T-cell (primary cell): ENCODE measurements around the gene EXOC6B. TPM values are rescaled to one million over a fixed set of nuclear protein-coding genes. Genes with fewer than 3 reads are reported as not detected.

Experiments
- ATAC-seq, 4 experiments: fragments of 200-7000 bp in 3 of 4; fragments of 150-1000 bp in 1 of 4; cut with Tn5 transposase; replicated peaks in 1 of 4; 1 replicate in 3 of 4; 2 replicates in 1 of 4; pipeline ENCODE4 v1.10.0; 2021; ENCODE audit warnings: moderate library complexity in 3 of 4, mild to moderate bottlenecking in 2 of 4, moderate number of reproducible peaks in 1 of 4
- CTCF ChIA-PET, 2 donors: fragments of 300-600 bp; sonication (Branson Sonifier 250); formaldehyde crosslinking; loops; one replicate each; lab custom pipeline; 2022; ENCODE audit warnings: antibody characterized with exemption in 2 of 2; lab: Charles Lee
- POLR2A ChIA-PET, 2 donors: fragments of 300-600 bp; sonication (Branson Sonifier 250); formaldehyde crosslinking; loops; one replicate each; lab custom pipeline; 2022; ENCODE audit warnings: antibody characterized with exemption in 2 of 2; lab: Charles Lee
- DNase-seq, 35 experiments: peaks; one replicate each; pipeline versions ENCODE4 v3.0.0 to v3.0.0-alpha.2; 2013 to 2023
- H3K27ac ChIP-seq: one replicate; pipeline ENCODE4 v1.5.1; 2013; ENCODE audit warnings: low read length
- H3K27me3 ChIP-seq, 2 experiments: replicated peaks in 1 of 2; 1 replicate in 1 of 2; 2 replicates in 1 of 2; pipeline versions ENCODE4 v1.6.1 to v1.7.0; 2013; ENCODE audit warnings: low read length in 1 of 2, mixed read lengths in 1 of 2; ENCODE audit not compliant: control insufficient read depth in 2 of 2, insufficient read depth in 2 of 2; ENCODE audit errors: extremely low read depth in 1 of 2
- H3K36me3 ChIP-seq, 2 donors: 1 replicate in 1 of 2; 2 replicates in 1 of 2; pipeline versions ENCODE4 v1.6.1 to v1.7.0; 2013; ENCODE audit warnings: low read length in 1 of 2; ENCODE audit not compliant: control insufficient read depth in 2 of 2, insufficient read depth in 1 of 2; ENCODE audit errors: extremely low read depth in 1 of 2
- H3K4me1 ChIP-seq, 2 experiments: 1 replicate in 1 of 2; 2 replicates in 1 of 2; pipeline versions ENCODE4 v1.6.1 to v1.7.0; 2013; ENCODE audit warnings: low read length in 2 of 2, mixed read lengths in 1 of 2; ENCODE audit not compliant: insufficient read depth in 2 of 2, control insufficient read depth in 1 of 2; ENCODE audit errors: extremely low read depth in 1 of 2
- H3K4me3 ChIP-seq, 2 donors: 1 replicate in 1 of 2; 2 replicates in 1 of 2; pipeline versions ENCODE4 v1.5.1 to v1.7.0; 2013; ENCODE audit warnings: mild to moderate bottlenecking in 2 of 2, low read length in 1 of 2, moderate library complexity in 1 of 2; ENCODE audit not compliant: control insufficient read depth in 1 of 2; ENCODE audit errors: extremely low read depth in 1 of 2
- H3K9me3 ChIP-seq: 2 replicates; pipeline ENCODE4 v1.7.0; 2013
- H3K27ac Mint-ChIP-seq, 2 donors: one replicate each; pipeline ENCODE4 v1.8.0; 2020 to 2021; ENCODE audit warnings: mild to moderate bottlenecking in 2 of 2, mixed read lengths in 2 of 2
- H3K27me3 Mint-ChIP-seq, 2 donors: one replicate each; pipeline ENCODE4 v1.8.0; 2021 to 2022; ENCODE audit warnings: mixed read lengths in 2 of 2
- H3K36me3 Mint-ChIP-seq: one replicate; pipeline ENCODE4 v1.8.0; 2021; ENCODE audit warnings: mixed read lengths
- H3K4me1 Mint-ChIP-seq, 3 donors: one replicate each; pipeline ENCODE4 v1.8.0; 2020 to 2022; ENCODE audit warnings: mixed read lengths in 3 of 3, mild to moderate bottlenecking in 1 of 3
- H3K4me3 Mint-ChIP-seq, 3 donors: one replicate each; pipeline ENCODE4 v1.8.0; 2020 to 2022; ENCODE audit warnings: mild to moderate bottlenecking in 3 of 3, mixed read lengths in 3 of 3, moderate library complexity in 3 of 3
- H3K9me3 Mint-ChIP-seq, 3 donors: one replicate each; pipeline ENCODE4 v1.8.0; 2020 to 2022; ENCODE audit warnings: mixed read lengths in 3 of 3
- WGBS: methylation state at CpG from one replicate; pipeline ENCODE4 v1.1.5; 2013; ENCODE audit warnings: missing lambda C conversion rate; ENCODE audit not compliant: insufficient coverage; 5-methylcytosine and 5-hydroxymethylcytosine counted together
- total RNA-seq, 35 experiments: library from RNA in 6 of 35; stranded (reverse) in 6 of 35; fragments of 120-200 nt in 1 of 35; gene quantifications; one replicate each; pipeline versions ENCODE4 v1.2.1 to v1.2.4 and lab custom pipeline; 2013 to 2026

EXOC6B gene
- total RNA-seq, 5 donors from 2014 or later (not counting 1 experiment from before 2014, with no cell fraction given) = 13.3 to 18.9 (median 16.6) TPM

DNA sequence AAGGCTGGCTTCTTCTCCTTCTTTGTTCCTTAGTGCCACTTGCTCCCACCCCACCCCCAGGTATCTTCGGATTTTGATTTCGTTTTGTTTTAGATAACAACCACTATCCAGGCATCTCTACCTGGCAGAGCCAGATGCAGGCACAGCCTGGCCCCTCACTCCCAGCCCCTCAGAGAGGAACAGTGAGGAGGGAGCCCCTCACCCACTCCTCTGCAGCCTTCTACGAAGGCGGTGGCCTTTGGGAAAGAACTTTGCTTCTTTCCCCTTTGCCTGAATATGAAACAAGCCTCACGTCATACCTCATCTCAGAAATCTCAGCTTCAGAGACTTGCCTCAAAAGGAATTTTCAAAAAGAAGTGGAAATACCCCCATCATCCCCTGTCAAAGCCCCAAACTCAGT is 671.9 kb downstream of the EXOC6B start:
- no peak overlapping the region for H3K27ac Mint-ChIP-seq
- peaks cover 53 to 61% of the 10 kb centered on the region in 2 donors for H3K27me3 Mint-ChIP-seq
- Histone ChIP-seq H3K4me1 (peaks cover 0 to 17% of the 10 kb centered on the region in 2 experiments), H3K4me3 (no peak overlapping the region), H3K27ac (no peak overlapping the region), H3K27me3 (peaks cover 0 to 72% of the 10 kb centered on the region in 2 experiments), H3K36me3 (no peaks in the 10 kb centered on the region), H3K9me3 (no peaks in the 10 kb centered on the region)
- no peaks in the 10 kb centered on the region for H3K9me3 Mint-ChIP-seq
- CTCF ChIA-PET = interaction anchor here in 1 of 2 donors (0.8 kb wide), 1 partner anchor 606 kb away, joined by 3 read pairs; no protein-coding TSS in a partner anchor
- peak in 1 of 35 experiments; percentile 2 for DNase-seq
- no peak for ATAC-seq
- POLR2A ChIA-PET = no interaction called here
- no peak overlapping the region for H3K4me3 Mint-ChIP-seq
- no peaks in the 10 kb centered on the region for H3K36me3 Mint-ChIP-seq
- 70% methylated on average over 3 of the region's 5 CpGs for WGBS
- H3K4me1 Mint-ChIP-seq = peaks cover 16 to 17% (median 17%) of the 10 kb centered on the region in 3 donors

DNA sequence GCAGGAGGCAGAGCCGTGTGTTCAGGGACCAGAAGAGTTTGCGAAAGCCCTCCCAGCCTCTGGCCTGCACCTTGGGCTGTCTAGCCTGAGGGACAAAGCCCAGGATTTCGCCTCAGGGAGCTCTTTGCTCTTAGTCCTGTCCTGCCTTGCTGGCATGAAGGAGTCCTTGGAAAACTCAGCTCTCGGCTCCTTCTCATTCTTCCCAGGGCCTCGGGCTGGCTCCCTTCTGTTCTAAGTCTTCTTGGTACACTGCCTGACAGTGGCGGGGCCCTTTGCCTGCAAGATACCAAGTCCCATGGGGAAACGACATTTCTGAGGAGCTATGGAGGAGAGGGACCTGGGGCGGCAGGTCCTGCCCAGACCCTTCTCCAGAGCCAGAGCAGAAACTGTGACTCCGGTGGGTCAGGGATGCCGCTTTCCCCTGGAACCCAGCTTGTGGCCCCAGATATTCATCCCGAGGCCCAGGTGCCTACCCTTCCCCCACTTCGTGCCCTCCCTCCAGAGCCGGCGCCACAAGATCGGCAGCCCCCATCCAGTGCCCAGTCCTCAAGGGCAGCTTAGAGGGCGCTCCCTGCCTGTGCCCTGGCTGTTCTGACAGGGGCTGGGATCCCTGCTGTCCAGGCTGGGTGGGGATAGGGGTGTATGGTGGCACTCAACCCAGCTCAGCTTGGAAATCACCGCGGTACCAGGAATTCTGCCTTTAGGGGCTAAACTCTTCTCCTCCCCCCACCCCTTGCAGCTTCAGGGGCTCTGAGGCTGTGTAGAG is 672.6 kb downstream of the EXOC6B start:
- Histone ChIP-seq H3K4me1 (peaks cover 0 to 18% of the 10 kb centered on the region in 2 experiments), H3K9me3 (no peaks in the 10 kb centered on the region), H3K27ac (no peak overlapping the region), H3K27me3 (peaks cover 0 to 75% of the 10 kb centered on the region in 2 experiments), H3K4me3 (no peak overlapping the region), H3K36me3 (no peaks in the 10 kb centered on the region)
- POLR2A ChIA-PET = no interaction called here
- ATAC-seq (no peak), DNase-seq (peak in 2 of 35 experiments; percentile 2 to 14)
- Mint-ChIP-seq H3K27me3 (peaks cover 55 to 64% of the 10 kb centered on the region in 2 donors), H3K36me3 (no peaks in the 10 kb centered on the region), H3K4me3 (no peak overlapping the region), H3K9me3 (no peaks in the 10 kb centered on the region), H3K27ac (no peak overlapping the region), H3K4me1 (peaks cover 19 to 23% (median 20%) of the 10 kb centered on the region in 3 donors)
- 81% methylated on average over 8 of the region's 18 CpGs for WGBS
- CTCF ChIA-PET = interaction anchor here in 1 of 2 donors (0.6 to 0.8 kb wide), 2 partner anchors 30 to 606 kb away, joined by 3 read pairs; no protein-coding TSS in a partner anchor

- H3K27ac ChIP-seq = no peak overlapping the region
- no peak for ATAC-seq
- H3K27me3 Mint-ChIP-seq = peaks cover 57 to 71% of the 10 kb centered on the region in 2 donors
- H3K9me3 ChIP-seq = no peaks in the 10 kb centered on the region
- no peak overlapping the region for H3K4me3 ChIP-seq
- peak overlapping the region in 1 of 3 donors; percentile 93 for H3K4me3 Mint-ChIP-seq
- ChIA-PET POLR2A (no interaction called here), CTCF (interaction anchor here (0.7 to 1.7 kb wide), 5 partner anchors 21 to 603 kb away, joined by 3 to 9 read pairs (median 4); no protein-coding TSS in a partner anchor)
- peak in 2 of 35 experiments; percentile 0 to 2 for DNase-seq
- H3K4me1 ChIP-seq = peaks cover 3 to 39% of the 10 kb centered on the region in 2 experiments
- H3K27ac Mint-ChIP-seq = no peak overlapping the region
- H3K27me3 ChIP-seq = peaks cover 6 to 86% of the 10 kb centered on the region in 2 experiments
- H3K36me3 ChIP-seq = no peaks in the 10 kb centered on the region
- no peaks in the 10 kb centered on the region for H3K9me3 Mint-ChIP-seq
- peaks cover 31 to 36% (median 32%) of the 10 kb centered on the region in 3 donors for H3K4me1 Mint-ChIP-seq
- WGBS = no CpG with 5 or more reads among the region's 2 CpGs
- no peaks in the 10 kb centered on the region for H3K36me3 Mint-ChIP-seq
These were observed 674.9 kb downstream of the EXOC6B start for GRCh38 chr2:72150861-72151356.

DNA sequence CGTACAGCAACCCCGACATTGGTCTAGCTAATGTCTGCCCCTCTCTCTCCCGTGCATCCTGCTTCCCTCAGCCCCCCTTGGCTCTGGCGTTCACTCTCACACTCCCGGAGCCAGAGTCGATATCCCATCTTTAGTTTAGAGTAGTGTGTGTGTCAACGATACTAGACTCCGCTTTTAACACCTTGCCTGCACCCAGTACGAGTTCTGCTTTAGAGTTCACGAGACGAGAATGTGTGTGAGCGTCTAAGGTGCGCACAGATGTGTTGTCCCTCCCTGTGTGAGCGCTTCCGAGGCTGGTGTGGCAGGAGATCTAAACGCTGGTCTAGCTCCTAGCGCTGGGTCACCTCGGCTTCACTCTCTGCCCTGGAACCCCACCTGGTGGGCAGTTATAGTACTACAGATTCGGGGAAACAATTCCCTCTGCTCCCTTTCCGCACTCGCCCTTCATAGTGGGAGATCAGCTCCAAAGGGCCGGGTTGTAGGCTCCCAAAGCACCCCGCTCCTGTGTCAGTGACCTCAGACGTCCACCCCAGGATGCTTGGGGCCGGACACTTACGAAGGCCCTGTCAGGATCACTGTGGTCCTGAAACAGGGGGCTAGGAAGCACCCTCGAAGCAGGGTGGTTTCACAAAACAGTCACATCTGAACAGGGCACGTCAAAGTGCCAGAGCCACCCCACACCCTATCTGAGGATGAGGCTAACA is 675.5 kb downstream of the EXOC6B start:
- Mint-ChIP-seq H3K4me3 (peak overlapping the region; percentile 79 to 93 (median 79)), H3K27me3 (peaks cover 63 to 74% of the 10 kb centered on the region in 2 donors), H3K36me3 (no peaks in the 10 kb centered on the region), H3K4me1 (peaks cover 37 to 42% (median 38%) of the 10 kb centered on the region in 3 donors), H3K9me3 (no peaks in the 10 kb centered on the region), H3K27ac (peak overlapping the region in 1 of 2 donors; percentile 65)
- ATAC-seq (peak; percentile 57 to 68 (median 65)), DNase-seq (peak in 28 of 35 experiments; percentile 15 to 65 (median 36))
- ChIA-PET POLR2A (no interaction called here), CTCF (interaction anchor here (0.6 to 1.7 kb wide), 7 partner anchors 20 to 851 kb away, joined by 3 to 9 read pairs (median 3); no protein-coding TSS in a partner anchor)
- Histone ChIP-seq H3K27ac (no peak overlapping the region), H3K9me3 (no peaks in the 10 kb centered on the region), H3K36me3 (no peaks in the 10 kb centered on the region), H3K4me3 (peak overlapping the region; percentile 18 to 57), H3K4me1 (peaks cover 3 to 45% of the 10 kb centered on the region in 2 experiments), H3K27me3 (peaks cover 6 to 86% of the 10 kb centered on the region in 2 experiments)
- 2% methylated on average over 19 of the region's 28 CpGs for WGBS

GRCh38 chr2:72149556-72150156 is 676.2 kb downstream of the EXOC6B start:
- ChIA-PET CTCF (interaction anchor here (0.6 to 1.7 kb wide), 5 partner anchors 19 to 850 kb away, joined by 3 to 9 read pairs (median 4); no protein-coding TSS in a partner anchor), POLR2A (no interaction called here)
- Mint-ChIP-seq H3K4me1 (peaks cover 39 to 45% (median 42%) of the 10 kb centered on the region in 3 donors), H3K9me3 (no peaks in the 10 kb centered on the region), H3K27ac (peak overlapping the region in 1 of 2 donors; percentile 65), H3K4me3 (peak overlapping the region; percentile 79 to 93 (median 79)), H3K36me3 (no peaks in the 10 kb centered on the region), H3K27me3 (peaks cover 60 to 71% of the 10 kb centered on the region in 2 donors)
- Histone ChIP-seq H3K9me3 (no peaks in the 10 kb centered on the region), H3K36me3 (no peaks in the 10 kb centered on the region), H3K27me3 (peaks cover 6 to 90% of the 10 kb centered on the region in 2 experiments), H3K4me3 (peak overlapping the region; percentile 18 to 57), H3K27ac (no peak overlapping the region), H3K4me1 (peaks cover 3 to 52% of the 10 kb centered on the region in 2 experiments)
- peak; percentile 21 to 60 (median 32) for ATAC-seq
- 6% methylated on average over 42 of the region's 45 CpGs for WGBS
- DNase-seq = peak in 4 of 35 experiments; percentile 9 to 31 (median 18)
